ENCODE measurements around the gene CDK2AP2.

- TF ChIP-seq E2F6 (IDR thresholded peaks at IDR 0.05; ENCODE audit: borderline replicate concordance, low read depth) (no peak), RARB (CRISPR knock-in tag; IDR thresholded peaks at IDR 0.05) (no peak), HOXA7 (CRISPR knock-in tag; IDR thresholded peaks at IDR 0.05) (no peak), HDAC2 (IDR thresholded peaks at IDR 0.05) (no peak), CEBPB (IDR thresholded peaks at IDR 0.05) (no peak), REST (IDR thresholded peaks at IDR 0.05) (no peak), POLR2A (IDR thresholded peaks at IDR 0.05; ENCODE audit: low read length) (no peak), CHD2 (IDR thresholded peaks at IDR 0.05; ENCODE audit: low read length, partially characterized antibody) (no peak), SMC3 (IDR thresholded peaks at IDR 0.05) (no peak)
These were observed 49.7 kb downstream of the CDK2AP2 start for GRCh38 chr11:67458266-67458665.
